Ascending aorta (tissue), 2 donors: Measurements from ENCODE around the gene GSTK1. TPM values are rescaled to one million over a fixed set of nuclear protein-coding genes. Genes with fewer than 3 reads are reported as not detected.

Source experiments
- DNase-seq, 2 donors: peaks; one replicate each; pipeline ENCODE4 v3.0.0-alpha.2; 2019; ENCODE audit warnings: low spot score in 2 of 2
- H3K27ac ChIP-seq, 2 donors: fragments of 200-600 bp; sonication (generic); one replicate each; pipeline ENCODE4 v1.5.1; 2016 to 2017; ENCODE audit warnings: mild to moderate bottlenecking in 1 of 2
- H3K27me3 ChIP-seq: fragments of 200-600 bp; sonication (generic); one replicate; pipeline ENCODE4 v1.5.1; 2017
- H3K36me3 ChIP-seq, 2 donors: fragments of 200-600 bp; sonication (generic); one replicate each; pipeline ENCODE4 v1.5.1; 2016
- H3K4me1 ChIP-seq, 2 donors: fragments of 200-600 bp; sonication (generic); one replicate each; pipeline ENCODE4 v1.5.1; 2016 to 2017; ENCODE audit warnings: mild to moderate bottlenecking in 1 of 2
- H3K4me3 ChIP-seq, 2 donors: fragments of 200-600 bp; sonication (generic); one replicate each; pipeline ENCODE4 v1.5.1; 2016 to 2017; ENCODE audit warnings: mild to moderate bottlenecking in 1 of 2
- H3K9me3 ChIP-seq, 2 donors: fragments of 200-600 bp; sonication (generic); one replicate each; pipeline ENCODE4 v1.5.1; 2016
- intact Hi-C: fragments of 100-400 bp; cut with DNase I; formaldehyde crosslinking; loops from one replicate; pipeline ENCODE4 v1.15.1; 2023
- total RNA-seq: library from RNA; depleted of rRNA; stranded (reverse); fragments of >200 nt; gene quantifications from one replicate; pipeline ENCODE4 v1.1.0, GENCODE V29; 2016
- TF ChIP-seq, protein P1 (sequence below), 3 experiments: fragments of 200-600 bp in 2 of 3; fragments of 450-650 bp in 1 of 3; sonication (generic) in 2 of 3; IDR thresholded peaks; one replicate each; pipeline ENCODE4 v1.5.1; 2016 to 2019; ENCODE audit warnings: antibody characterized with exemption in 3 of 3, mild to moderate bottlenecking in 1 of 3, moderate library complexity in 1 of 3

Gene GSTK1
- total RNA-seq, 1 donor from 2014 or later, result 174 TPM

DNA sequence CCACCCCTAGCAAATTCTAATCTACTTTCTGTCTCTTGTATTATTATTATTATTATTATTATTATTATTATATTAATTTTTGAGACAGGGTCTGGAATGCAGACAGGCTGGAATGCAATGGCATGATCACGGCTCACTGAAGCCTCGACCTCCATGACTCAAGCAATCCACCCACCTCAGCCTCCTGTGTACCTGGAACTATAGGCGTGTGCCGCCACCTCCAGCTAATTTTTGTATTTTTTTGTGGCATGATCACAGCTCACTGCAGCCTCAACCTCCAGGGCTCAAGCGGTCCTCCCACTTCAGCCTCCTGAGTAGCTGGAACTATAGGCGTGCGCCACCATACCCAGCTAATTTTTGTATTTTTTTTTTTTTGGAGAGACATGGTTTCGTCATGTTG is 18.9 kb downstream of the GSTK1 start:
- Histone ChIP-seq H3K4me3 (no peak overlapping the region), H3K27me3 (no peaks in the 10 kb centered on the region), H3K36me3 (no peaks in the 10 kb centered on the region), H3K27ac (no peak overlapping the region), H3K9me3 (no peaks in the 10 kb centered on the region), H3K4me1 (no peaks in the 10 kb centered on the region)
- intact Hi-C loops, result no loop called here
- TF ChIP-seq, protein P1, sequence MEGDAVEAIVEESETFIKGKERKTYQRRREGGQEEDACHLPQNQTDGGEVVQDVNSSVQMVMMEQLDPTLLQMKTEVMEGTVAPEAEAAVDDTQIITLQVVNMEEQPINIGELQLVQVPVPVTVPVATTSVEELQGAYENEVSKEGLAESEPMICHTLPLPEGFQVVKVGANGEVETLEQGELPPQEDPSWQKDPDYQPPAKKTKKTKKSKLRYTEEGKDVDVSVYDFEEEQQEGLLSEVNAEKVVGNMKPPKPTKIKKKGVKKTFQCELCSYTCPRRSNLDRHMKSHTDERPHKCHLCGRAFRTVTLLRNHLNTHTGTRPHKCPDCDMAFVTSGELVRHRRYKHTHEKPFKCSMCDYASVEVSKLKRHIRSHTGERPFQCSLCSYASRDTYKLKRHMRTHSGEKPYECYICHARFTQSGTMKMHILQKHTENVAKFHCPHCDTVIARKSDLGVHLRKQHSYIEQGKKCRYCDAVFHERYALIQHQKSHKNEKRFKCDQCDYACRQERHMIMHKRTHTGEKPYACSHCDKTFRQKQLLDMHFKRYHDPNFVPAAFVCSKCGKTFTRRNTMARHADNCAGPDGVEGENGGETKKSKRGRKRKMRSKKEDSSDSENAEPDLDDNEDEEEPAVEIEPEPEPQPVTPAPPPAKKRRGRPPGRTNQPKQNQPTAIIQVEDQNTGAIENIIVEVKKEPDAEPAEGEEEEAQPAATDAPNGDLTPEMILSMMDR (IDR thresholded peaks at IDR 0.05), result no peak
- no peak for DNase-seq

DNA sequence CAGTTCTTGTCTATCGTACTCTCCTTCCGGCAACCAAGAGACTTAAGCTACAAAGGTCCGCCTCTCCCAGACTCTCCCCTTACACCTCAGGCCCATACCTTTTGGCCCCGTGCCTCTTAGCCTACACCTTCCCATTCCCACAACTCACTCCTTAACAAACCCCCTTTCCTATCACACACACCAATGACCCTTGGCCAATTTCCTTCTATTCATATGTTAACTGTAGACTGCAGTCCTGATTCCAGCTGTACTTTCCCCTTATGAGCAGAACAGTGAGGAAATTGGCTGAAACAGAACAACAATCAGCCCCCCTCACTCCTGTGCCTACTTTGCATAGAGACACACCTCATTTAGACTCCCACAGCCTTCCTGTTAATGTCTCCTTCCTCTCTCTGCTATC is 20.1 kb downstream of the GSTK1 start:
- TF ChIP-seq, protein P1 (IDR thresholded peaks at IDR 0.05), result no peak
- no peak overlapping the region for H3K27ac ChIP-seq
- no peaks in the 10 kb centered on the region for H3K27me3 ChIP-seq
- no peak for DNase-seq
- intact Hi-C loops, result no loop called here
- no peaks in the 10 kb centered on the region for H3K36me3 ChIP-seq
- peaks cover 0 to 3% of the 10 kb centered on the region in 2 donors for H3K4me1 ChIP-seq
- no peaks in the 10 kb centered on the region for H3K9me3 ChIP-seq
- H3K4me3 ChIP-seq, result no peak overlapping the region

DNA sequence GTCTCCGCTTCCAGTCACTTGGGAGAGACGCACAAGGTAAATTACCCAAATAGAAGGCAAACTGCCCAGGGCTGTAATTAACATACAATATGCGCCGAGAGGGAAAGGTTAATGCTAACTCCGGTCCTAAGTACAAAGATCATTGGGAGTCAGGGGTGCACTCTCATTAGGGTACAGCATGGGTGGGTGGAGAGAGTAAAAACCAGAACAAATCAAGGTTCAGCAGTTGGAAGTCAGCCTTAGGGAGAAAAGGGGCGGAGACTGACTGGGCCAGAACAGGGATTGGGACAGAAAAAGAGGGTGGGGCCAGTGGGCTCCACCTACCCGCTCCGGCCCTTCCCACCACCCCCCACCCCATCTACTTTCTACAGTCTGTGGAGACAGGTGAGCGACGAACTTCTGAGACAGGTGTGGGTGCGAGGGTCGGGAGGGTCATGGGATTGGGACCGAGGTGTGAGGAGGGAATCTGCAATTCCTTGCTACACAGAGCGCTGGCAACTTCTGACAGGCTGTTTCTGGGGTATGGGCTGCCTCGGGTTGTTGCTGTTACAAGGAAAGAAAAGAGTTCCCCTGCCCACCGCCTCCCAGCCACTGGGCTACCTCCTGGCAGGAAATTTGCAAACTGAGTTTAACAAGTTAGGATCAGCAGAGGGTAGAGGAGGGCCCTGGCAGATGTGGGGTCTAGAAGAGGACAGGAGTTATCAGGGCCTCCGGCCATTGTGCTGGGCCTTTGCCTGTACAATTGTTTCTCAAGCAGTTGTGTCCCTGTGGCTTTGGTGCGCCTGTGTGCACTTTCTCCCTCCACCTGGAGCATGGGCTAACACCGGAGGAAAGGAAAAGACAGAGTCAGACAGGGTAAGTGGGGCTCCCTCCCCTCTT is 21.6 kb downstream of the GSTK1 start, which contains the start of gene TMEM139:
Gene TMEM139, plus strand, starts transcription at position 368 of the 879 bp plus-strand sequence. CDS start 1,000 bp downstream, outside the sequence.
- Histone ChIP-seq H3K4me3 (no peak within 1 kb of the TSS), H3K27me3 (no peaks in the 10 kb centered on the region), H3K27ac (no peak within 1 kb of the TSS), H3K9me3 (no peaks in the 10 kb centered on the region), H3K4me1 (peaks cover 3 to 6% of the 10 kb centered on the region in 2 donors), H3K36me3 (no peaks in the 10 kb centered on the region)
- no peak for DNase-seq
- intact Hi-C loops, result loop anchor here (5.0 kb wide), 2 partner anchors 43 to 617 kb away; partner anchors contain the start of gene TCAF1
- TF ChIP-seq, protein P1 (IDR thresholded peaks at IDR 0.05), result no peak

DNA sequence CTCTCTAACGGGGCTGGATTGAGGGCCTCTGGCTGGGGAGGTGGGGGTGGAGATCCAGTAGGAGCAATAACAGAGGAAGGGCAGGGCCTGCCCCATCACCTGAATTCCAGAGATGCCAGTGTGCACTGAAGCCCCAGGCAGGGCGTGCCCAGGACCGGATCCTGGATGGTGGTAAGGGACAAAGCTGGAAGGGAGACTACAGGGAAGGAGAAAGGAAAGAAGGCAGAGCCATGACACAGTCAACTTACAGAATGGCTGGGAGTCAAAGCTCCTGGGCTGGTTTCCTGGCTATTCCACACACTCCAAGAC is 22.2 kb downstream of the GSTK1 start:
- H3K36me3 ChIP-seq, result no peaks in the 10 kb centered on the region
- no peaks in the 10 kb centered on the region for H3K9me3 ChIP-seq
- intact Hi-C loops, result loop anchor here (5.0 kb wide), 2 partner anchors 43 to 617 kb away; partner anchors contain the start of gene TCAF1
- TF ChIP-seq, protein P1 (IDR thresholded peaks at IDR 0.05), result no peak
- no peak for DNase-seq
- peaks cover 3 to 11% of the 10 kb centered on the region in 2 donors for H3K4me1 ChIP-seq
- no peak overlapping the region for H3K4me3 ChIP-seq
- H3K27ac ChIP-seq, result no peak overlapping the region
- no peaks in the 10 kb centered on the region for H3K27me3 ChIP-seq

DNA sequence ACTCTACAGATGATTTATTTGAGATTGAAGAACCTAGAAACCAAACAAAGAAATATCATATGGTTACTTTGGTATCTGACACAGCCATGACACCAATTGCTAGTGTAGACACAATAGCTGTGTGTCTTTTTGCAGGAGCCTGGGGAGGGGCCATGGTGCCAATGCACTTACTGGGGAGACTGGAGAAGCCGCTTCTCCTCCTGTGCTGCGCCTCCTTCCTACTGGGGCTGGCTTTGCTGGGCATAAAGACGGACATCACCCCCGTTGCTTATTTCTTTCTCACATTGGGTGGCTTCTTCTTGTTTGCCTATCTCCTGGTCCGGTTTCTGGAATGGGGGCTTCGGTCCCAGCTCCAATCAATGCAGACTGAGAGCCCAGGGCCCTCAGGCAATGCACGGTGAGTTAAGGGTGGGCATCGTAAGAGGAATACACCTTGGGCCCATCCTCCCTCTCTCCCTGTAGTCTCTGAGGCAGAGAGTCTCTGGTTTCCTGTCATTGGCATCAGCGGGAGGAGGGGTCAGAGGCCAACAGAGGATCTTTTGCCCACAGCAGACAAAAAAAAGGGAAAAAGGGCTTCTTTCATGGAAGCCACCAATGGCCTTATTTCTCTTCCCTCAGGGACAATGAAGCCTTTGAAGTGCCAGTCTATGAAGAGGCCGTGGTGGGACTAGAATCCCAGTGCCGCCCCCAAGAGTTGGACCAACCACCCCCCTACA is 22.7 kb downstream of the GSTK1 start:
- Histone ChIP-seq H3K4me1 (peaks cover 3 to 11% of the 10 kb centered on the region in 2 donors), H3K9me3 (no peaks in the 10 kb centered on the region), H3K27ac (no peak overlapping the region), H3K36me3 (no peaks in the 10 kb centered on the region), H3K27me3 (no peaks in the 10 kb centered on the region), H3K4me3 (no peak overlapping the region)
- DNase-seq, result no peak
- intact Hi-C loops, result loop anchor here (5.0 kb wide), 2 partner anchors 44 to 616 kb away; partner anchors contain the start of gene TCAF1
- TF ChIP-seq, protein P1 (IDR thresholded peaks at IDR 0.05), result no peak
